Measurements from ENCODE around the gene PTGS2.

DNA sequence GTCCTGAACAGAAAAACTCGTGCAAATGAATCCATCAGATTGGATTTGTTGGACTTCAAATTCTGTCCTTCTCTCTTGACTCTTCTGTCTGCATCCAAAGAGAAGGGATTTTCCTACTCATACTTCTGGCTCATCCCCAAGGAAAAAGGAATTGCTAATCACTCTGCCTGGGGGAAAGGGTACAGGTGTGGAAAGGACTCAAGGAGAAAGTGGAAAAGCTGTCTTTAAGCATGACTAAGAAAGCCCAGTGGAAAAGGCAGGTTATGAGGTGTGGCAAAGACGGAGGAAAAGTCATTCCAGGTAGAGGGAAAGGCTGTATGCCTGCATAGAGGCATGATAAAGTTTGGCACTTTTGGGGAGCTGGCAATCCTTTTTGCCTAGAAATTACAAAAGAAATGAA, 43.4 kb downstream of the PTGS2 start:
- no peak for TF ChIP-seq TAF1 (IDR thresholded peaks at IDR 0.05; ENCODE audit: borderline replicate concordance, insufficient read depth, low read length)
- TF ChIP-seq POLR2AphosphoS5 (IDR thresholded peaks at IDR 0.05; ENCODE audit: low read depth, low read length): no peak
- no peak for TF ChIP-seq SIN3A (IDR thresholded peaks at IDR 0.05; ENCODE audit: borderline replicate concordance, insufficient read depth, low read length)
- TF ChIP-seq FOXP2 (optimal IDR thresholded peaks at IDR 0.05; ENCODE audit: borderline replicate concordance, extremely low read depth, extremely low read length, insufficient read depth): no peak
